Spleen (tissue), 7 donors: Measurements from ENCODE around the gene ANKS1B.

ENCODE experiments used
- CTCF ChIP-seq, 11 experiments: fragments of 200-600 bp in 7 of 11; fragments of 450-650 bp in 4 of 11; sonication (generic) in 4 of 11; IDR thresholded peaks in 8 of 11; conservative IDR thresholded peaks in 3 of 11; 1 replicate in 7 of 11; 2 replicates in 4 of 11; pipeline versions ENCODE4 v1.4.0 to v1.8.0; 2016 to 2021; ENCODE audit warnings: antibody characterized with exemption in 11 of 11, inconsistent platforms in 4 of 11, mild to moderate bottlenecking in 1 of 11
- POLR2AphosphoS5 ChIP-seq, 3 donors: sonication (generic); formaldehyde crosslinking; IDR thresholded peaks; one replicate each; pipeline ENCODE4 v1.5.1; 2017; ENCODE audit warnings: antibody characterized with exemption in 3 of 3
- donor health status: DM: no; HTN: no; CAD: no; lungs with moderate emphysema.
- donor health status: DM: no; HTN: no; CAD: no.
- donor health status: DM: no; HTN: no; CAD: no.

DNA sequence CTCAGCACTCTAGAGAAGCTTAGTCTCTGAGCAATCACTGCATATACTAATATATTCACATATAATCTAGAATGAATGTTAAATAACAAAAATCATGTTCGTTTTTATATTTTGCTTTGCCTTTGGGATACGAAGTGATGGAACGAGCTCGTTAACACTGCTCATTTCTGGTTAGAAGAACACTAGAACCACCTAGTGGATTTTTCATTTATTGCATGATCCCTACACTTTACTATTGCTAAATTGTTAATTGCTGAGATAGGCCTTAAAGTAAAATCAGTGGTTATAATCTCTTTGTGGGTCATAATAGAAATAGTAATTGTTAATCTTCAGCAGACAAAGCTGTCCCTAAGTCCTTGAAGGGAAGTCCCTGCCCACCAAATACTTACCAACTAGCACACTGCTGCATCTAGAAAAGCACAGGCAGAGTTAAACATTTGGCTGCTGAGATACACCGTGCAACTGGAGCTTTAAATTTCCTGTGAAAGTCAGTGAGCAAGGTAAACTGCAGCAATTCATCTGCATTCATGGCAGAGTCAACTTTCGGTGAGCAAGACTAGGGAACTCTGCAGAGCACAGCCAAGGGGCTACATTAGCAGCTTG, 985.9 kb downstream of the ANKS1B start:
- TF ChIP-seq POLR2AphosphoS5 (IDR thresholded peaks at IDR 0.05) (no peak), CTCF (IDR thresholded peaks at IDR 0.05 in 8 of 11, conservative IDR thresholded peaks at IDR 0.05 in 3 of 11) (peak in 10 of 11 experiments; percentile 35 to 73 (median 62))
